HG03378 (cell line): Measurements from ENCODE around the gene KPNA2.

Experiments used
- ATAC-seq: cut with Tn5 transposase; IDR thresholded peaks from one replicate; pipeline ENCODE4 v1.9.1; 2021; ENCODE audit warnings: mild to moderate bottlenecking, moderate library complexity; ENCODE audit not compliant: unreplicated experiment

The KPNA2 gene

DNA sequence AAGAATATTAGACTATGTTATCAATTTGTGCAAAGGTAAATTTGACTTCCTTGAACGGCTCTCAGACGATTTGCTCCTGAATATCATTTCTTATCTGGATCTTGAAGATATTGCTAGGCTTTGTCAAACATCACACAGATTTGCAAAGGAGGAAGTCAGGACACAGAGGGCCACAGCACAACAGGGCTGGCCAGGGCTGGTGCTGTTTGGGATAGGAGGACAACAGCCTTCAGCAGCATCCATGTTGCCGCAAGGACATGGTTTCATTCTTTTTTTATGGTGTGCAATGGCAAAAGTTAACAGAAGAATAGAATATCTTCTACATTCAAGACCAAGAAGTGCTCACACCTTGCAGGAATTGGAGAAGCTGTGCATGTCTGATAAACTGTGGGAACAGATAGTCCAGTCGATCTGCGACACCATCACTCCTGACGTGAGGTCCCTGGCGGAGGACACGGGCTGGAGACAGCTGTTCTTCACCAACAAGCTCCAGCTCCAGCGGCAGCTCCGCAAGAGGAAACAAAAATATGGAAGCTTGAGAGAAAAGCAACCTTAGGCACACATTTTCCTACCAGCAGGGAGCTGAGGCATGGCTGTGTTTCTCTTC, 59.8 kb downstream of the KPNA2 start:
- no peak for ATAC-seq

GRCh38 chr17:68096111-68096510, 60.6 kb downstream of the KPNA2 start:
- no peak for ATAC-seq
